ENCODE results near the gene ARRB2. TPM values are rescaled to one million over a fixed set of nuclear protein-coding genes. Genes with fewer than 3 reads are reported as not detected.

ARRB2 gene
- total and polyA plus RNA-seq, 2 experiments from 2014 or later = 37.3 to 45.0 TPM

- Histone ChIP-seq H3K4me2 (no peak overlapping the region), H3K27ac (ENCODE audit: low read depth) (no peak overlapping the region), H3K9me2 (ENCODE audit: insufficient read depth) (no peaks in the 10 kb centered on the region), H3F3A (replicated peaks; ENCODE audit: low read depth) (no peaks in the 10 kb centered on the region), H4K20me1 (replicated peaks; ENCODE audit: insufficient read depth) (no peaks in the 10 kb centered on the region; the same call in 1 of the 2 replicates), H3K27me3 (ENCODE audit: insufficient read depth) (no peaks in the 10 kb centered on the region), H3K4me3 (no peak overlapping the region), H3K36me3 (ENCODE audit: insufficient read depth) (no peaks in the 10 kb centered on the region; the same call in 1 of the 2 replicates), H3K79me2 (replicated peaks; ENCODE audit: insufficient read depth) (peaks cover 8% of the 10 kb centered on the region), H2AFZ (no peak overlapping the region), H3K4me1 (ENCODE audit: insufficient read depth) (no peaks in the 10 kb centered on the region)
- Mint-ChIP-seq H3K4me1 (no peaks in the 10 kb centered on the region; the same call in 2 of the 3 replicates), H3K9me3 (no peaks in the 10 kb centered on the region), H3K36me3 (ENCODE audit: low read depth) (peaks cover 37% of the 10 kb centered on the region), H3K27ac (no peak overlapping the region), H3K4me3 (no peak overlapping the region), H3K27me3 (ENCODE audit: insufficient read depth, low read depth, poor library complexity) (peaks cover 18% of the 10 kb centered on the region)
- ATAC-seq (no peak), DNase-seq (ENCODE audit: low spot score) (no peak)
- TF ChIP-seq ZNF114 (CRISPR knock-in tag; IDR thresholded peaks at IDR 0.05) = no peak
- TF ChIP-seq ZNF331 (CRISPR knock-in tag; IDR thresholded peaks at IDR 0.05; ENCODE audit: low read depth) = no peak
- TF ChIP-seq CREB1 (CRISPR knock-in tag; IDR thresholded peaks at IDR 0.05; ENCODE audit: low read depth) = no peak
- TF ChIP-seq ETS1 (IDR thresholded peaks at IDR 0.05) = no peak
Observed at GRCh38 chr17:4717791-4718190, 7.4 kb downstream of the ARRB2 start.

- H3K4me3 Mint-ChIP-seq = no peak overlapping the region
- no peak overlapping the region for H3K4me3 ChIP-seq
- no peaks in the 10 kb centered on the region for H3K9me2 ChIP-seq (ENCODE audit: insufficient read depth)
- H3K9me3 Mint-ChIP-seq = no peaks in the 10 kb centered on the region
- H3K4me1 ChIP-seq (ENCODE audit: insufficient read depth) = no peaks in the 10 kb centered on the region
- H3K27me3 Mint-ChIP-seq (ENCODE audit: insufficient read depth, low read depth, poor library complexity) = peaks cover 18% of the 10 kb centered on the region
- peaks cover 7% of the 10 kb centered on the region; the same call in 1 of the 2 replicates for H3K79me2 ChIP-seq (replicated peaks; ENCODE audit: insufficient read depth)
- no peak for DNase-seq (ENCODE audit: low spot score)
- no peak overlapping the region for H2AFZ ChIP-seq
- no peaks in the 10 kb centered on the region for H3F3A ChIP-seq (replicated peaks; ENCODE audit: low read depth)
- no peak for ATAC-seq
- H3K36me3 Mint-ChIP-seq (ENCODE audit: low read depth) = peaks cover 37% of the 10 kb centered on the region
- no peaks in the 10 kb centered on the region; the same call in 1 of the 2 replicates for H4K20me1 ChIP-seq (replicated peaks; ENCODE audit: insufficient read depth)
- H3K27me3 ChIP-seq (ENCODE audit: insufficient read depth) = no peaks in the 10 kb centered on the region
- no peaks in the 10 kb centered on the region; the same call in 1 of the 2 replicates for H3K36me3 ChIP-seq (ENCODE audit: insufficient read depth)
- H3K4me1 Mint-ChIP-seq = no peaks in the 10 kb centered on the region; the same call in 2 of the 3 replicates
- H3K4me2 ChIP-seq = no peak overlapping the region
- no peak overlapping the region for H3K27ac ChIP-seq (ENCODE audit: low read depth)
- no peak overlapping the region for H3K27ac Mint-ChIP-seq
- no peak for TF ChIP-seq ETS1 (IDR thresholded peaks at IDR 0.05)
- no peak for TF ChIP-seq POLR2AphosphoS5 (IDR thresholded peaks at IDR 0.05; ENCODE audit: low read depth)
- TF ChIP-seq EZH2phosphoT487 (IDR thresholded peaks at IDR 0.05; ENCODE audit: unreplicated experiment) = no peak
- TF ChIP-seq STAT1 (IDR thresholded peaks at IDR 0.05; ENCODE audit: unreplicated experiment) = no peak
- TF ChIP-seq EZH2 (IDR thresholded peaks at IDR 0.05; ENCODE audit: low read depth, unreplicated experiment) = no peak
- TF ChIP-seq NANOG (IDR thresholded peaks at IDR 0.05; ENCODE audit: borderline replicate concordance) = no peak
- TF ChIP-seq, protein P1, sequence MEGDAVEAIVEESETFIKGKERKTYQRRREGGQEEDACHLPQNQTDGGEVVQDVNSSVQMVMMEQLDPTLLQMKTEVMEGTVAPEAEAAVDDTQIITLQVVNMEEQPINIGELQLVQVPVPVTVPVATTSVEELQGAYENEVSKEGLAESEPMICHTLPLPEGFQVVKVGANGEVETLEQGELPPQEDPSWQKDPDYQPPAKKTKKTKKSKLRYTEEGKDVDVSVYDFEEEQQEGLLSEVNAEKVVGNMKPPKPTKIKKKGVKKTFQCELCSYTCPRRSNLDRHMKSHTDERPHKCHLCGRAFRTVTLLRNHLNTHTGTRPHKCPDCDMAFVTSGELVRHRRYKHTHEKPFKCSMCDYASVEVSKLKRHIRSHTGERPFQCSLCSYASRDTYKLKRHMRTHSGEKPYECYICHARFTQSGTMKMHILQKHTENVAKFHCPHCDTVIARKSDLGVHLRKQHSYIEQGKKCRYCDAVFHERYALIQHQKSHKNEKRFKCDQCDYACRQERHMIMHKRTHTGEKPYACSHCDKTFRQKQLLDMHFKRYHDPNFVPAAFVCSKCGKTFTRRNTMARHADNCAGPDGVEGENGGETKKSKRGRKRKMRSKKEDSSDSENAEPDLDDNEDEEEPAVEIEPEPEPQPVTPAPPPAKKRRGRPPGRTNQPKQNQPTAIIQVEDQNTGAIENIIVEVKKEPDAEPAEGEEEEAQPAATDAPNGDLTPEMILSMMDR (conservative IDR thresholded peaks at IDR 0.05; ENCODE audit: low read depth in 2 of 2) = no peak
- no peak for TF ChIP-seq REST (IDR thresholded peaks at IDR 0.05; ENCODE audit: unreplicated experiment)
- TF ChIP-seq CREB1 (CRISPR knock-in tag; IDR thresholded peaks at IDR 0.05; ENCODE audit: low read depth) = no peak
Observed at GRCh38 chr17:4718276-4718675, 7.8 kb downstream of the ARRB2 start.
